ENCODE measurements around the gene RALGPS2.

The RALGPS2 gene

GRCh38 chr1:178951600-178951999, 226.6 kb downstream of the RALGPS2 start:
- no peak for TF ChIP-seq CTCF (conservative IDR thresholded peaks at IDR 0.05; ENCODE audit: control insufficient read depth, insufficient read depth, low read depth, low read length)
- no peak for DNase-seq (ENCODE audit: low read depth)

GRCh38 chr1:178953034-178953433, 228.0 kb downstream of the RALGPS2 start:
- no peak for TF ChIP-seq CTCF (conservative IDR thresholded peaks at IDR 0.05; ENCODE audit: control insufficient read depth, insufficient read depth, low read depth, low read length)
- no peak overlapping the region for H3K4me3 ChIP-seq (ENCODE audit: control insufficient read depth, low read depth, low read length)
- DNase-seq (ENCODE audit: low read depth), result peak; percentile 82

More at GRCh38 chr1:178951600-178951999, 226.6 kb downstream of the RALGPS2 start:
- H3K4me3 ChIP-seq (ENCODE audit: control insufficient read depth, low read depth, low read length), result no peak overlapping the region

DNA sequence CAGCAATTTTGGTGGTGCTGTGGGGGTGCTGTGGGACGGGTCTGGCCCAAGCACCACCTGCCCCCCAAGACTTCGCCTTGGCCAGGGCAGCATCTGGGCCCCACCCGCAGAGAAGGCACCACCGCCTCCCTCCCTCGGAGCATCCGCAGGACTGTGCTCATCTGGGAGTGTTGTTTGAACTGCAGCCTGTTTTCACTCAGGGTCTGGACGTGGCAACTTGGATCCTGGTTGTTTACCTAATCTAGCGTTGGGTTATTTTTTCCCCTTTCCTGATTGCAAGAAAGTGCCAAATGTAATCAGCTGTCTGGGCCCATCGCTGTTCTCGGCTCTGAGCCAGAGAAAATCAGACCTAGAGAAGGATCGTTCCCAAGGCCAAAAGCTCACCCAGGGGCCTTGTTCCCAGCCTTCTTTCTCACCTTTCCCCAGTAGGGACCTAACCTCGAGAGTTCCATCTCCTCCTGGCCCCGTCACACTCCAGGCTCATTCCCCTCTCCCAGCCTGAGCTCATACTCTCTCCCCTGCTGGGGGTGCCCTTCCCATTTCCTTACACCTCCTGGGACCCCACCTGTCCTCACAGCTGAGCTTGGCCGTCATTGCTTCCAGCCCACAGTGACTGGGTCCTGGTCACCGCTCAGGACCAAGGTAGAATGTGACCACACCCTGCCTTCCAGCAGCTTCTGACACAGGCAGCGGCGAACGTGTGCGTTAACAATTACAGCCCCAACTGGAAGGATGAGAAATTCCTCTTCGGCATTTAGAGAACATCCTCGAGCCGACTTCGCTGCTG, 228.7 kb downstream of the RALGPS2 start:
- TF ChIP-seq CTCF (conservative IDR thresholded peaks at IDR 0.05; ENCODE audit: control insufficient read depth, insufficient read depth, low read depth, low read length), result no peak
- DNase-seq (ENCODE audit: low read depth), result no peak
- H3K4me3 ChIP-seq (ENCODE audit: control insufficient read depth, low read depth, low read length), result no peak overlapping the region

GRCh38 chr1:178954325-178954690, 229.3 kb downstream of the RALGPS2 start:
- peak; percentile 11 for DNase-seq (ENCODE audit: low read depth)
- no peak for TF ChIP-seq CTCF (conservative IDR thresholded peaks at IDR 0.05; ENCODE audit: control insufficient read depth, insufficient read depth, low read depth, low read length)
- H3K4me3 ChIP-seq (ENCODE audit: control insufficient read depth, low read depth, low read length), result no peak overlapping the region

- H3K4me3 ChIP-seq (ENCODE audit: control insufficient read depth, low read depth, low read length), result no peak overlapping the region
- no peak for TF ChIP-seq CTCF (conservative IDR thresholded peaks at IDR 0.05; ENCODE audit: control insufficient read depth, insufficient read depth, low read depth, low read length)
- no peak for DNase-seq (ENCODE audit: low read depth)
Observed at GRCh38 chr1:178954937-178955336, 229.9 kb downstream of the RALGPS2 start.

DNA sequence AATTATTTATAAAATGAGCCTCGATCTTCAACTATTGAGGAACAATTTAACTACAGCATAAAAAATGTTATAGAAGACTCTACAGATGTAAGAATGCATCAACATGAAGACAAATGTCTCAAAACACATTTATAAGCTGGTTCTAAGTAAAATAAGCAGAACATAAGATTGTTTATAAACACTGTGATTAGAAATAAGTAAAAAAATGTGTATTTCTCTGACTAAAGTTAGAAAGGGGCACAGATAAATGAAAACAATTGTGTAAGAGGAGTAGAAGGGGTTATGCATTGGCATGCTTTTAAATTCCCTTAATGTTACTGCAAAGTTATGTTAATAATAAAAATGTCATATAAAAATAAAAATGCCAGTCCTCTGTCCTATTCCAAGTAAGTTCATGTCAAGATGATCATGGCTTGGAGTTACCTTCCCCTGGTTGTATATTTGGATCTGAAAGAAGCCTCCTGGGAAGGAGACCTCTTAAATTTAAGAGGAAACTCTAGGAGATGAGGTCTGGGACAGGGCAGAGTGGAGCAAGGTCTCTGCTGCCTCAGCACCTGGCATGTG, 230.4 kb downstream of the RALGPS2 start:
- no peak overlapping the region for H3K4me3 ChIP-seq (ENCODE audit: control insufficient read depth, low read depth, low read length)
- no peak for DNase-seq (ENCODE audit: low read depth)
- no peak for TF ChIP-seq CTCF (conservative IDR thresholded peaks at IDR 0.05; ENCODE audit: control insufficient read depth, insufficient read depth, low read depth, low read length)
